ENCODE measurements around the gene FAM111B. TPM values are rescaled to one million over a fixed set of nuclear protein-coding genes. Genes with fewer than 3 reads are reported as not detected.

The FAM111B gene
- total and polyA plus RNA-seq, 11 donors, result 0.18 to 4.8 (median 0.41) TPM; not detected in 4

- TF ChIP-seq CTCF (IDR thresholded peaks at IDR 0.05) (no peak), POLR2A (IDR thresholded peaks at IDR 0.05) (no peak)
- H3K4me3 ChIP-seq, result peak overlapping the region in 5 of 12 donors; percentile 67 to 89 (median 81)
- H3K36me3 ChIP-seq, result peaks cover 0 to 28% (median 11%) of the 10 kb centered on the region in 9 donors
- peak overlapping the region in 2 of 12 donors; percentile 89 to 97 for H3K27ac ChIP-seq
- WGBS, 4 donors, result 75 to 81% (median 76%) methylated on average over 4 of the region's 4 CpGs
- intact Hi-C loops (cut with DNase I), result loop anchor here in 1 of 10 donors (10.0 kb wide), 1 partner anchor 519 kb away; the partner anchor contains the start of gene PATL1
- H3K27me3 ChIP-seq, result no peaks in the 10 kb centered on the region
- peaks cover 0 to 54% (median 19%) of the 10 kb centered on the region in 12 donors for H3K4me1 ChIP-seq
- ATAC-seq (no peak), DNase-seq (no peak)
- no peaks in the 10 kb centered on the region for H3K9me3 ChIP-seq
Measured at GRCh38 chr11:59145534-59145933, 38.5 kb downstream of the FAM111B start.

- no peaks in the 10 kb centered on the region for H3K27me3 ChIP-seq
- H3K4me1 ChIP-seq, result peaks cover 0 to 9% (median 0%) of the 10 kb centered on the region in 12 donors
- TF ChIP-seq POLR2A (IDR thresholded peaks at IDR 0.05) (no peak), CTCF (IDR thresholded peaks at IDR 0.05) (no peak)
- 93 to 100% (median 98%) methylated on average over 1 of the region's 1 CpG for WGBS, 4 donors
- intact Hi-C loops (cut with DNase I), result loop anchor here in 5 of 10 donors (10.0 kb wide), 3 partner anchors 57 to 497 kb away; no protein-coding TSS in a partner anchor
- no peak overlapping the region for H3K4me3 ChIP-seq
- DNase-seq (no peak), ATAC-seq (no peak)
- no peaks in the 10 kb centered on the region for H3K9me3 ChIP-seq
- peaks cover 0 to 48% (median 17%) of the 10 kb centered on the region in 9 donors for H3K36me3 ChIP-seq
- peak overlapping the region in 1 of 12 donors; percentile 48 for H3K27ac ChIP-seq
Measured at GRCh38 chr11:59151761-59152160, 44.7 kb downstream of the FAM111B start.

GRCh38 chr11:59152312-59152951 is 45.4 kb downstream of the FAM111B start:
- Histone ChIP-seq H3K36me3 (peaks cover 0 to 45% (median 17%) of the 10 kb centered on the region in 9 donors), H3K4me3 (peak overlapping the region in 1 of 12 donors; percentile 12), H3K4me1 (peaks cover 0 to 6% (median 0%) of the 10 kb centered on the region in 12 donors), H3K9me3 (no peaks in the 10 kb centered on the region), H3K27ac (peak overlapping the region in 1 of 12 donors; percentile 48), H3K27me3 (no peaks in the 10 kb centered on the region)
- DNase-seq, result no peak
- intact Hi-C loops (cut with DNase I), result loop anchor here in 5 of 10 donors (10.0 kb wide), 3 partner anchors 58 to 498 kb away; no protein-coding TSS in a partner anchor
- TF ChIP-seq CTCF (IDR thresholded peaks at IDR 0.05) (no peak), POLR2A (IDR thresholded peaks at IDR 0.05) (no peak)
- 91 to 94% (median 93%) methylated on average over 8 of the region's 8 CpGs for WGBS, 4 donors
- no peak for ATAC-seq

- peaks cover 0 to 6% (median 0%) of the 10 kb centered on the region in 12 donors for H3K4me1 ChIP-seq
- H3K27me3 ChIP-seq, result no peaks in the 10 kb centered on the region
- H3K9me3 ChIP-seq, result no peaks in the 10 kb centered on the region
- TF ChIP-seq POLR2A (IDR thresholded peaks at IDR 0.05) (no peak), CTCF (IDR thresholded peaks at IDR 0.05) (no peak)
- no peak overlapping the region for H3K27ac ChIP-seq
- 75 to 79% (median 76%) methylated on average over 5 of the region's 5 CpGs for WGBS, 4 donors
- H3K36me3 ChIP-seq, result peaks cover 0 to 32% (median 13%) of the 10 kb centered on the region in 9 donors
- intact Hi-C loops (cut with DNase I), result loop anchor here in 7 of 10 donors (5.0 to 10.0 kb wide), 6 partner anchors 52 to 500 kb away; no protein-coding TSS in a partner anchor
- H3K4me3 ChIP-seq, result no peak overlapping the region
- ATAC-seq (no peak), DNase-seq (no peak)
Measured at GRCh38 chr11:59154610-59155009, 47.6 kb downstream of the FAM111B start.
